HG03442 (cell line): ENCODE results near the gene CNGA3.
"Not testable (repeated sequence)": the region's sequence is repeated elsewhere in the genome, so short reads cannot be mapped to it uniquely, and the experiment has no call there.

Source experiments
- ATAC-seq: cut with Tn5 transposase; IDR thresholded peaks from one replicate; pipeline ENCODE4 v1.9.1; 2021; ENCODE audit warnings: mild to moderate bottlenecking, moderate library complexity; ENCODE audit not compliant: unreplicated experiment

CNGA3 gene

GRCh38 chr2:98396745-98397355 is 50.6 kb downstream of the CNGA3 start:
- ATAC-seq = no peak

- ATAC-seq = no peak
Observed at GRCh38 chr2:98399140-98399539, 52.9 kb downstream of the CNGA3 start.

- no peak for ATAC-seq
Observed at GRCh38 chr2:98403878-98404277, 57.6 kb downstream of the CNGA3 start.

DNA sequence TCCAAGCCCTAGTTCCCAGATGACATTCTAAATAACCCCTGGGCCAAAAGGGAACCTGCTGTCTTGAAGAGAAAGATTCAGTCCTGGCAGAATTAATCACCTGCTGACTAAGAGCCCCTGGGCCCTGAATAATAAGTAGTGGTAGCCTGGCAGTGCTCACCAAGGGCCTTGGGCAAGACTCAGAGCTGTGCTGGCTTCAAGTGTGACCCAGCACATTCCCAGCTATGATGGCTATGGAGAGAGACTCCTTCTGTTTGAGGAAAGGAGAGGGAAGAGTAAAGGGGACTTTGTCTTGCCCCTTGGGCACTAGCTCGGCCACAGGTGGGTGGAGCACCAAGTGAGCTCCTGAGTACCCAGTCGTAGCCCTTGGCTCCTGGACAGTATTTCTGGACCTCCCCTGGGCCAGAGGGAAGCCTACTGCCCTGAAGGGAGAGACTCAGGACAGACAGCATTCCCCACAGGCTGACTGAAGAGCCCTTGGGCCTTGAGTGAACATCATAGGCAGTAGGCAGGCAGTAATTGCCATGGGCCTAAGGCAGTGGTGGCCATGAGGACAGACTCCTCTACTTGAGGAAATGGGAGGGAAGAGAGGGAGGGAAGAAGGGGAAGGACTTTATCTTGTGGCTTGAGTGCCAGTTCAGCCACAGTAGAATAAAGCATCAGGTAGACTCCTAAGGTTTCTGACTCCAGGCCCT is 58.4 kb downstream of the CNGA3 start:
- ATAC-seq = no peak

GRCh38 chr2:98405301-98405700 is 59.0 kb downstream of the CNGA3 start:
- ATAC-seq = no peak

DNA sequence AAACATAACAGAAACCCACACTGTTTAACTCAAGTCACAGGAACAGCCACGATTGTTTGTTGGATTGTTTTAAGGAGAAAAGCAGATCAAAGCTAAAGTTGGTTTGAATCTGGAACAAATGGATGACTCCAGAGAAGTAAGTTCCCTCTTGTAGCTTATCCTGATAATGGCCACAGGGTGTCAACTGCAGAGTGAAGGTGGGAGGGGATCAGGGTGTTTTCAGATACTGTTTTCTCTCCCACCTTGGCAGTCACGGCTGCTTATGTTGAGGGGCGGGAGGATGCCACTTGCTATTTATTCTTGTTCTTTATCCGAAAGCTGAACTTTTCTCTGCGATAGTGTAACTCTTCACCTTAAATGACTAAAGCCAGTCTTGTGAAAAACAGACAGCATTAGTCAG is 61.9 kb downstream of the CNGA3 start:
- no peak for ATAC-seq

- ATAC-seq = peak; percentile 60
Observed at GRCh38 chr2:98412751-98413458, 66.6 kb downstream of the CNGA3 start.

- not testable (repeated sequence) for ATAC-seq
Observed at GRCh38 chr2:98414246-98414645, 68.0 kb downstream of the CNGA3 start.

DNA sequence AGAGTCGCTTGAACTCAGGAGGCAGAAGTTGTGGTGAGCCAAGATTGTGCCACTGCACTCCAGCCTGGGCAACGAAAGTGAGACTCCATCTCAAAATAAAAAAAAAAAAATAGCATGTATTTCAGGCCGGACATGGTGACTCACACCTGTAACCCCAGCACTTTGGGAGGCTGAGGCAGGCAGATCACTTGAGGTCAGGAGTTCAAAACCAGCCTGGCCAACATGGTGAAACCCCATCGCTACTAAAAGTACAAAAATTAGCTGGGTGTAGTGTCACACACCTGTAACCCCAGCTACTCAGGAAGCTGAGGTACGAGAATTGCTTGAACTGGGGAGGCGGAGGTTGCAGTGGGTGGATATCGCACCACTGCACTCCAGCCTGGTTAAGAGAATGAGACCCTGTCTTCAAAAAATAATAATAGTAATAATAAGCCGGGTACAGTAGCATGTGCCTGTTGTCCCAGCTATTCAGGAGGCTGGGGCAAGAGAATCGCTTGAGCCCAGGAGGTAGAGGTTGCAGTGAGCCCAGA is 69.5 kb downstream of the CNGA3 start:
- ATAC-seq = not testable (repeated sequence)

- ATAC-seq = no peak
Observed at GRCh38 chr2:98416383-98417159, 70.3 kb downstream of the CNGA3 start.

DNA sequence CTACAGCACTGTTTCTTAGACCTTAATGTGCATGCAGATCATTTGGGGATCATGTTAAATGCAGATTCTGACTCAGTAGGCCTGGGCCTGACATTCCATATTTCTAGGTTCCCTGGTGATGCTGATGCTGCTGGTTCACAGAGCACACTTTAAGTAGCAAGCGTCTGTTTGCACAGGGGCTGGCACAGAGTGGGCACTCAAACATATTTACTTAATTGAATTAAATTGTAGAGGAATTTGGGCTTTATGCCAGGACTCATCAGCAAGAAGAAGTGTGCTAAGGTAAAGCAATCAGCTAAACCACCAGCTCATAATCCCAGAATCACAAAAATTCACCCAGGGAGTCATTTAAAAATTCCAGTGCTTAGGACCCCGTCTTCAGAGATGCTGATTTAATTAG is 73.3 kb downstream of the CNGA3 start:
- ATAC-seq = no peak

- no peak for ATAC-seq
Observed at GRCh38 chr2:98419977-98420725, 73.9 kb downstream of the CNGA3 start.

GRCh38 chr2:98422449-98422848 is 76.2 kb downstream of the CNGA3 start:
- ATAC-seq = no peak

DNA sequence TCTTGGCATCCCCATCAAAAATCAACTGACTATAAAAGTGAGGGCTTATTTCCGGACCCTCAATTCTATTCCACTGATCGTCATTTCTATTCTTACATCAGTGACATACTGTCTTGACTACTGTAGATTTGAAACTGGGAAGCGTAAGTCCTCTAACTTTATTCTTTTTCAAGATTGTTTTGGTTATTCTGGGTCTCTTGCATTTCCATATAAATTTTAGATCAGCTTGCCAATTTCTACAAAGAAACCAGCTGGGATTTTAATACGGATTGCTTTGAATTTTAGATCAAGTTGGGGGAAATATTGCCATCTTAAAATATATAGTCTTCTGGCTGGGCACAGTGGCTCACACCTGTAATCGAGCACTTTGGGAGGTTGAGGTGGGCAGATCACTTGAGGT is 80.5 kb downstream of the CNGA3 start:
- ATAC-seq = no peak

DNA sequence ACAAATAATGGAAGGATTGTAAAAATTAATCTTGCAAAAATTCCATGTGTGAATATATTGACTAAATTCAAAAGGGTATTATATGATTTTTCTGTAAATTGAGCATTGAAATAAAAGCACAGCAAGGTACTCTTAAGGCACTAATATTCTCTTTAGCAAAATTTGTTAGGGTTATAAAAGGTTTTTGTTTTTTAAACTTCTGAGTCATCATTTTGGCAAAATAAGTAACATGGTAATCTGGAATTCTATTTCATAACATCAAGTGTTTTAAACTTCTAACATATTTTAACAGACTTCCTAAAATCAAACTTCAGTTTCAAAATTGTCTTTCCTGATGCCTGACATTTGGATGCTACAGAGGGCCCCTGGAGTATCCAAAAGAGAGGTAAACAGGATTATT is 85.9 kb downstream of the CNGA3 start:
- no peak for ATAC-seq

- ATAC-seq = no peak
Observed at GRCh38 chr2:98433363-98433964, 87.2 kb downstream of the CNGA3 start.

GRCh38 chr2:98434492-98434891 is 88.2 kb downstream of the CNGA3 start:
- no peak for ATAC-seq

DNA sequence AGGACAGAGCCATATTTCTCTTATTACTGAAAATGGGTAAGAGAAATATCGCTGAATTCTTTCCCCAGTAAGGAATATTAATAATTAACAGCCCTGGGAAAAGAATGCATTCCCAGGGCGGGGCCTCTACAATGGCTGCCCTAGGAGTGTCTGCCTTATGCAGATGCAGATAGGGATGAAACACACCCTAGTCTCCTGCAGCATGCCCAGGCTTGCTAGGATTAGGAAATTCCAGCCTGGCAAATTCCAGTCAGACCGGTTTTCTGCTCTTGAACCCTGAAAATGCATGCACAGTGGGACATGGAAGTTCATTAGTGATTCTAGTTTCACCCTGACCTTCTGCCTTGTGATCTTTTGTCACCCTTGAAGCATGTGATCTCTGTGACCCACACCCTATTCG is 89.4 kb downstream of the CNGA3 start:
- ATAC-seq = not testable (repeated sequence)

DNA sequence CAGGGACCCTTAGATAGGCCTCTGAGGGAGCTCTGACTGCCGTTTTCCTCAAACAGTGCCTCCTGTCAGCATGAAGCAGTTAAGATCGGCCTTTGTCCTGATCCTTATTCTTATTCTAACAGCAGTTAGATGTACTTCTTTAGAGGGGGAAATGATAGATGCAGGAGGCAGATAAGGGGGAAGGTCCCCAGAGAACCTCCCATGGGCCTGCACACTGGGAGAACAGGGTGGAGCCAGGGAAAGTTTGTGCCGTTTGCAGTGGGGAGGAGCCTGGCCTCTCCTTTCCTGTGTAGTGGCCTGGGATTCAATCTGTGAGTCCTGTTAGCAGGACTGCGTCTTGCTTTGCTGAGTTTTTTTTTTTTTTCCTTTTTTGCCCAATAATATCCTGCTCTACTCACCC is 90.5 kb downstream of the CNGA3 start:
- no peak for ATAC-seq
